HEK293 (cell line): Measurements from ENCODE around the gene VPS13D.

Source experiments
- CTCF ChIA-PET: fragments of 350-600 bp; formaldehyde crosslinking; extraction: SDS; loops from one replicate; lab custom pipeline; 2021; ENCODE audit warnings: antibody characterized with exemption; lab: Yijun Ruan, JAX
- POLR2A ChIA-PET: fragments of 300-600 bp; formaldehyde crosslinking; extraction: SDS; loops from one replicate; lab custom pipeline; 2020; ENCODE audit warnings: antibody characterized with exemption, inconsistent platforms; lab: Yijun Ruan, JAX
- H3K27ac ChIP-seq: fragments of 200-500 bp; sonication (Bioruptor generic); 2 replicates; pipeline ENCODE4 v1.5.1; 2014; ENCODE audit warnings: low read depth, low read length, control low read depth, inconsistent platforms; ENCODE audit errors: extremely low read depth
- H3K36me3 ChIP-seq, 2 experiments: fragments of 200-500 bp in 1 of 2; sonication (Bioruptor generic) in 1 of 2; 1 replicate in 1 of 2; 2 replicates in 1 of 2; pipeline ENCODE4 v1.5.1; 2014 to 2017; ENCODE audit warnings: inconsistent platforms in 2 of 2, low read length in 2 of 2; ENCODE audit not compliant: control insufficient read depth in 2 of 2, insufficient read depth in 1 of 2
- H3K4me1 ChIP-seq: fragments of 200-500 bp; sonication (Bioruptor generic); 2 replicates; pipeline ENCODE4 v1.5.1; 2014; ENCODE audit warnings: mild to moderate bottlenecking, low read length, inconsistent platforms; ENCODE audit not compliant: control insufficient read depth, insufficient read depth
- H3K4me3 ChIP-seq: 2 replicates; pipeline ENCODE4 v1.5.1; 2011; ENCODE audit warnings: low read depth, mild to moderate bottlenecking, control low read depth, low read length, moderate library complexity
- H3K9me3 ChIP-seq: fragments of 200-500 bp; sonication (Bioruptor generic); 2 replicates; pipeline ENCODE4 v1.5.1; 2014; ENCODE audit warnings: low read depth, low read length, inconsistent platforms; ENCODE audit not compliant: control insufficient read depth, insufficient read depth
- GLI4 ChIP-seq: fragments of 450-650 bp; formaldehyde crosslinking; IDR thresholded peaks from 2 replicates; pipeline ENCODE4 v1.5.1; 2016; ENCODE audit warnings: missing biosample characterization, missing genetic modification characterization
- PBX3 ChIP-seq: sonication (generic); formaldehyde crosslinking; IDR thresholded peaks from 2 replicates; pipeline ENCODE4 v1.8.1; 2022; ENCODE audit warnings: mild to moderate bottlenecking, moderate library complexity, missing genetic modification reagents
- SETDB1 ChIP-seq: IDR thresholded peaks from one replicate; pipeline ENCODE4 v1.6.1; 2017; ENCODE audit warnings: mild to moderate bottlenecking, low read length, moderate library complexity, mixed read lengths; ENCODE audit not compliant: insufficient read length
- ZNF112 ChIP-seq: fragments of 450-650 bp; formaldehyde crosslinking; IDR thresholded peaks from 2 replicates; pipeline ENCODE4 v1.5.0; 2017; ENCODE audit warnings: missing biosample characterization, missing genetic modification characterization
- ZNF121 ChIP-seq: fragments of 450-650 bp; formaldehyde crosslinking; IDR thresholded peaks from 2 replicates; pipeline ENCODE4 v1.5.1; 2016; ENCODE audit warnings: missing biosample characterization, missing genetic modification characterization
- ZNF202 ChIP-seq: fragments of 450-650 bp; formaldehyde crosslinking; IDR thresholded peaks from 2 replicates; pipeline ENCODE4 v1.5.1; 2016; ENCODE audit warnings: missing biosample characterization, missing genetic modification characterization, borderline replicate concordance
- ZNF221 ChIP-seq: fragments of 450-650 bp; formaldehyde crosslinking; IDR thresholded peaks from 2 replicates; pipeline ENCODE4 v1.5.1; 2017; ENCODE audit warnings: missing biosample characterization, missing genetic modification characterization, borderline replicate concordance
- ZNF23 ChIP-seq: fragments of 450-650 bp; formaldehyde crosslinking; IDR thresholded peaks from 2 replicates; pipeline ENCODE4 v1.5.1; 2016; ENCODE audit warnings: missing biosample characterization, missing genetic modification characterization, borderline replicate concordance
- ZNF26 ChIP-seq: fragments of 450-650 bp; formaldehyde crosslinking; IDR thresholded peaks from 2 replicates; pipeline ENCODE4 v1.5.1; 2016; ENCODE audit warnings: missing biosample characterization, missing genetic modification characterization
- ZNF514 ChIP-seq: fragments of 450-650 bp; formaldehyde crosslinking; IDR thresholded peaks from 2 replicates; pipeline ENCODE4 v1.5.1; 2016; ENCODE audit warnings: missing biosample characterization, missing genetic modification characterization
- ZNF830 ChIP-seq: fragments of 450-650 bp; IDR thresholded peaks from 2 replicates; pipeline ENCODE4 v1.5.0; 2018; ENCODE audit warnings: missing biosample characterization, missing genetic modification characterization, low read depth, mild to moderate bottlenecking, moderate library complexity
- TF ChIP-seq, protein P1 (sequence below): fragments of 450-650 bp; formaldehyde crosslinking; IDR thresholded peaks from 2 replicates; pipeline ENCODE4 v1.5.1; 2016; ENCODE audit warnings: missing biosample characterization, missing genetic modification characterization, low read depth

The VPS13D gene

DNA sequence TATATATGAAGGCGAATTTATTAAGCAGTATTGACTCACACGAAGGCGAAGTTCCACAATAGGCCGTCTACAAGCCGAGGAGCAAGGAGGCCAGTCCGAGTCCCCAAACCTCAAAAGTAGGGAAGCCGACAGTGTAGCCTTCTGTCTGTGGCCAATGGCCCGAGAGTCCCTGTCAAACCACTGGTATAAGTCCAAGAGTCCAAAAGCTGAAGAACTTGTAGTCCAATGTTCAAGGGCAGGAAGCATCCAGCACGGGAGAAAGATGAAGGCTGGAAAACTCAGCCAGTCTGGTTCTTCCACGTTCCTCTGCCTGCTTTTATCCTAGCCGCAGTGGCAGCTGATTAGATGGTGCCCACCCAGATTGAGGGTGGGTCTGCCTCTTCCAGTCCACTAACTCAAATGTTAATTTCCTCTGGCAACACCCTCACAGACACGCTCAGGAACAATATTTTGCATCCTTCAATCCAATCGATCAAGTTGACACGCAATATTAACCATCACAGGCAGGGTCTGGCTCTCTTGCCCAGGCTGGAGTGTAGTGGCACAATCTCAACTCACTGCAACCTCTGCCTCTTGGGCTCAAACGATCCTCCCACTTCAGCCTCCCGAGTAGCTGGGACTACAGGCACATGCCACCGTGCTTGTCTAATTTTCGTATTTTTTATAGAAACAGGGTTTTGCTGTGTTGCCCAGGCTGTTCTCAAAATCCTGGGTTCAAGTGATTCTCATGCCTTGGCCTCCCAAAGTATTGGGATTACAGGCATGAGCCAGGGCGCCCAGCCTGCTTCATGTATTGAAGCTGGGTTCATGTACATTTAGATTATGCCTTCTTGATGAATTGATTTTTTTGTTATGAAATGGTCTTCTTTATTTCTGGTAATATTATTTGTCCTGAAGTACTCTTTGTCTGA is 302.8 kb downstream of the VPS13D start:
- Histone ChIP-seq H3K4me1 (0 out of 2 replicates have a peak, but pooled peaks cover 2% of the 10 kb centered on the region), H3K36me3 (no peaks in the 10 kb centered on the region), H3K4me3 (no peak overlapping the region)
- POLR2A ChIA-PET, result no interaction called here
- TF ChIP-seq ZNF121 (tag by site-specific recombination) (peak; percentile 77), ZNF514 (tag by site-specific recombination) (no peak), ZNF202 (tag by site-specific recombination) (no peak), PBX3 (CRISPR knock-in tag) (no peak), ZNF112 (tag by site-specific recombination) (no peak)
- TF ChIP-seq, all 188 proteins: peak for 1
- CTCF ChIA-PET, result interaction anchor here (1.0 kb wide), 1 partner anchor 68 kb away, joined by 3 read pairs; no protein-coding TSS in a partner anchor
- no peak overlapping the region for H3K27ac ChIP-seq
- H3K9me3 ChIP-seq, result no peaks in the 10 kb centered on the region

GRCh38 chr1:12536023-12536639 is 306.3 kb downstream of the VPS13D start:
- no peaks in the 10 kb centered on the region for H3K4me1 ChIP-seq
- no peak overlapping the region for H3K4me3 ChIP-seq
- POLR2A ChIA-PET, result no interaction called here
- TF ChIP-seq ZNF26 (tag by site-specific recombination) (peak; percentile 96), GLI4 (tag by site-specific recombination) (no peak), SETDB1 (peak; percentile 95), ZNF830 (tag by site-specific recombination) (no peak)
- TF ChIP-seq, all 188 proteins: peak for 2
- CTCF ChIA-PET, result interaction anchor here (0.7 kb wide), 1 partner anchor 220 kb away, joined by 4 read pairs; no protein-coding TSS in a partner anchor
- Histone ChIP-seq H3K36me3 (no peaks in the 10 kb centered on the region), H3K27ac (no peak overlapping the region), H3K9me3 (no peaks in the 10 kb centered on the region)

- CTCF ChIA-PET, result no interaction called here
- H3K9me3 ChIP-seq, result no peaks in the 10 kb centered on the region
- H3K4me3 ChIP-seq, result no peak overlapping the region
- POLR2A ChIA-PET, result no interaction called here
- H3K36me3 ChIP-seq, result no peaks in the 10 kb centered on the region
- TF ChIP-seq, protein P1, sequence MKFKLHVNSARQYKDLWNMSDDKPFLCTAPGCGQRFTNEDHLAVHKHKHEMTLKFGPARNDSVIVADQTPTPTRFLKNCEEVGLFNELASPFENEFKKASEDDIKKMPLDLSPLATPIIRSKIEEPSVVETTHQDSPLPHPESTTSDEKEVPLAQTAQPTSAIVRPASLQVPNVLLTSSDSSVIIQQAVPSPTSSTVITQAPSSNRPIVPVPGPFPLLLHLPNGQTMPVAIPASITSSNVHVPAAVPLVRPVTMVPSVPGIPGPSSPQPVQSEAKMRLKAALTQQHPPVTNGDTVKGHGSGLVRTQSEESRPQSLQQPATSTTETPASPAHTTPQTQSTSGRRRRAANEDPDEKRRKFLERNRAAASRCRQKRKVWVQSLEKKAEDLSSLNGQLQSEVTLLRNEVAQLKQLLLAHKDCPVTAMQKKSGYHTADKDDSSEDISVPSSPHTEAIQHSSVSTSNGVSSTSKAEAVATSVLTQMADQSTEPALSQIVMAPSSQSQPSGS (tag by site-specific recombination), result no peak
- TF ChIP-seq ZNF23 (no peak), GLI4 (tag by site-specific recombination) (no peak), ZNF221 (tag by site-specific recombination) (no peak)
- no peak overlapping the region for H3K27ac ChIP-seq
- H3K4me1 ChIP-seq, result no peaks in the 10 kb centered on the region
Measured at GRCh38 chr1:12537294-12537693, 307.5 kb downstream of the VPS13D start.
